ENCODE measurements around the gene ZFP69.

The ZFP69 gene

GRCh38 chr1:40535732-40536131, 58.6 kb downstream of the ZFP69 start:
- TF ChIP-seq CTCF (IDR thresholded peaks at IDR 0.05; ENCODE audit: insufficient read depth, low read length, poor library complexity, severe bottlenecking) = no peak
- H3K27me3 ChIP-seq (replicated peaks; ENCODE audit: control insufficient read depth, insufficient read depth, low read length) = no peaks in the 10 kb centered on the region
- no peak overlapping the region for H3K4me3 ChIP-seq (replicated peaks; ENCODE audit: low read depth, low read length)
- DNase-seq (ENCODE audit: extremely low read depth, insufficient read length) = no peak
- peaks cover 1% of the 10 kb centered on the region; the same call in 1 of the 2 replicates for H3K36me3 ChIP-seq (ENCODE audit: control insufficient read depth, insufficient read depth, low read length)

- Histone ChIP-seq H3K4me3 (replicated peaks; ENCODE audit: low read depth, low read length) (no peak overlapping the region), H3K36me3 (ENCODE audit: control insufficient read depth, insufficient read depth, low read length) (peaks cover 3% of the 10 kb centered on the region), H3K27me3 (replicated peaks; ENCODE audit: control insufficient read depth, insufficient read depth, low read length) (no peaks in the 10 kb centered on the region)
- DNase-seq (ENCODE audit: extremely low read depth, insufficient read length) = no peak
- no peak for TF ChIP-seq CTCF (IDR thresholded peaks at IDR 0.05; ENCODE audit: insufficient read depth, low read length, poor library complexity, severe bottlenecking)
Observed at GRCh38 chr1:40539338-40539737, 62.2 kb downstream of the ZFP69 start.

Data from GM06990 (cell line).